ENCODE measurements around the gene HIC2.
"Not testable (repeated sequence)": the region's sequence is repeated elsewhere in the genome, so short reads cannot be mapped to it uniquely, and the experiment has no call there.

GRCh38 chr22:21420180-21420763 lies 3.1 kb downstream of the HIC2 start:
- TF ChIP-seq CTCF (IDR thresholded peaks at IDR 0.05; ENCODE audit: low read length); EZH2 (optimal IDR thresholded peaks at IDR 0.05; ENCODE audit: low read depth, low read length): not testable (repeated sequence)

All from MM.1S (cell line).